Measurements from ENCODE around the gene FRS2. TPM values are rescaled to one million over a fixed set of nuclear protein-coding genes. Genes with fewer than 3 reads are reported as not detected.
A peak's percentile ranks its signal among the peaks of the same experiment; 100 is the strongest.

The FRS2 gene, protein sequence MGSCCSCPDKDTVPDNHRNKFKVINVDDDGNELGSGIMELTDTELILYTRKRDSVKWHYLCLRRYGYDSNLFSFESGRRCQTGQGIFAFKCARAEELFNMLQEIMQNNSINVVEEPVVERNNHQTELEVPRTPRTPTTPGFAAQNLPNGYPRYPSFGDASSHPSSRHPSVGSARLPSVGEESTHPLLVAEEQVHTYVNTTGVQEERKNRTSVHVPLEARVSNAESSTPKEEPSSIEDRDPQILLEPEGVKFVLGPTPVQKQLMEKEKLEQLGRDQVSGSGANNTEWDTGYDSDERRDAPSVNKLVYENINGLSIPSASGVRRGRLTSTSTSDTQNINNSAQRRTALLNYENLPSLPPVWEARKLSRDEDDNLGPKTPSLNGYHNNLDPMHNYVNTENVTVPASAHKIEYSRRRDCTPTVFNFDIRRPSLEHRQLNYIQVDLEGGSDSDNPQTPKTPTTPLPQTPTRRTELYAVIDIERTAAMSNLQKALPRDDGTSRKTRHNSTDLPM
- total RNA-seq (10 to 100 TPM; 38.3 to 44.5 TPM), polyA plus RNA-seq (10 to 100 TPM in 1 of 2 donors, 1 to 10 TPM in 1; 5.0 to 10.2 TPM)
- long read RNA-seq, donor 1, partial matches to known transcripts = 0 of 2 reads
- long read RNA-seq, donor 1, other reads (novel, unspliced or antisense) = 2 of 2 reads
- long read RNA-seq, donor 2, partial matches to known transcripts = 0 of 8 reads
- long read RNA-seq, donor 2, other reads (novel, unspliced or antisense) = 8 of 8 reads

DNA sequence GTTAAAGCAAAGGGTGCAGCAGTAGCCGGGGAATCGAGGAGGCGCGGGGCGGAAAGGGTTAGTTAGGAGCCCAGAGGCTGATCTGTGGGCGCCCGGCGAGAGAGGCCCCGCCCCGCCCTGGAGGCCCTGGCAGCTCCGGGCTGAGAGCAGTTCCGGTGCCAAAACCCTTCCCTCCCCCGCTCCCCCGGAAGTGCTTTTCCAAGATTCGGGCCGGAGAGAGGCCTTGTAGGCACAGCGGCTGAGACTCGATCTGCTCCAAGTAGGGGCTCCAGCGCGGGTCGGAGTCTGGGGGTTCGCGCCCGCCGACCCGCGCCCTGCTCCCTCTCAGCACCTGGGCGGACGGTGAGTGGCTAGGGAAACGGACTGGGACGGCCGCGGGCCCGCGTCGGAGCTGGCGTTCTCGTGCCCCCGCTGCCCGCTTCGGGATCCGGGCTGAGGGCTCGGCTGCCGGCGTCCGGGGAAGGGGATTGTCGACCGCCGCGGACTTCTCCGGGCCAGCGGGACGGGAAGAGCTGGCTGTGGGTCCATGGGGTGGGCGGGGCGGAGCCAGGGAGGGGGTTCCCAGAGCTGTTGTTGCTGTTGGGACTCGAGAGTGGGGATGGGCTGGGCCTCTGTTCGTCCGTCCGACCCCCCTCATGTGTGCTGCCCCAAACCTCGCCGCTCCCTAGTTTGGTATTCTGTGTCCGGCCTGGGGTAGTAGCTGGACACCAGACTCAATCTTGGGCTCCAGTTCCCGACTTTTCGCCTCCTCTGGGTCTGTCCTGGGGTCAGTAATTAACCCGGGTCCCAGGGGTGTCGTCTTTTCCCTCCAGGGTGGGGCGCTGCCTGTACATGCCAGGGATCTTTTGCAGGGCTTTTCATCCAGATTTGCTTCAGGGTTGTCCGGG is at the start of gene FRS2:
Gene FRS2, plus strand, starts transcription at position 200 of the 887 bp plus-strand sequence. CDS start 98,643 bp downstream, outside the sequence.
- H3K4me3 ChIP-seq (ENCODE audit: low read length in 2 of 2) = peak within 1 kb of the TSS; percentile 94 to 97
- no peaks in the 10 kb centered on the region for H3K27me3 ChIP-seq (ENCODE audit: control insufficient read depth in 1 of 2, insufficient read depth in 2 of 2, low read length in 1 of 2)
- no peaks in the 10 kb centered on the region for H3K9me3 ChIP-seq (ENCODE audit: control insufficient read depth, low read length)
- ATAC-seq (ENCODE audit: low FRiP score) (peak; percentile 97), DNase-seq (peak; percentile 95 to 97)
- 0% methylated on average over 64 to 68 of the region's 68 CpGs for WGBS, 2 donors
- H3K4me1 ChIP-seq (ENCODE audit: control insufficient read depth in 1 of 2, insufficient read depth in 2 of 2, low read length in 2 of 2) = peaks cover 4 to 14% of the 10 kb centered on the region in 2 donors
- intact Hi-C loops (cut with DNase I) = loop anchor here in 1 of 2 donors (5.0 to 10.0 kb wide), 3 partner anchors 63 to 102 kb away; no protein-coding TSS in a partner anchor
- H3K27ac ChIP-seq (ENCODE audit: low read depth in 1 of 2, low read length in 2 of 2) = peak within 1 kb of the TSS; percentile 88 to 99
- no peaks in the 10 kb centered on the region for H3K36me3 ChIP-seq (ENCODE audit: control insufficient read depth in 1 of 2, insufficient read depth in 2 of 2, low read length in 1 of 2)

- intact Hi-C loops (cut with DNase I) = no loop called here
- no peaks in the 10 kb centered on the region for H3K4me1 ChIP-seq (ENCODE audit: control insufficient read depth in 1 of 2, insufficient read depth in 2 of 2, low read length in 2 of 2)
- ATAC-seq (ENCODE audit: low FRiP score) (no peak), DNase-seq (no peak)
- no peak overlapping the region for H3K27ac ChIP-seq (ENCODE audit: low read depth in 1 of 2, low read length in 2 of 2)
- no peaks in the 10 kb centered on the region for H3K36me3 ChIP-seq (ENCODE audit: control insufficient read depth in 1 of 2, insufficient read depth in 2 of 2, low read length in 1 of 2)
- H3K4me3 ChIP-seq (ENCODE audit: low read length in 2 of 2) = no peak overlapping the region
- WGBS, 2 donors = 97 to 98% methylated on average over 3 of the region's 3 CpGs
- no peaks in the 10 kb centered on the region for H3K9me3 ChIP-seq (ENCODE audit: control insufficient read depth, low read length)
- H3K27me3 ChIP-seq (ENCODE audit: control insufficient read depth in 1 of 2, insufficient read depth in 2 of 2, low read length in 1 of 2) = no peaks in the 10 kb centered on the region
Observed at GRCh38 chr12:69421548-69421947, 48.6 kb upstream of the FRS2 start.

DNA sequence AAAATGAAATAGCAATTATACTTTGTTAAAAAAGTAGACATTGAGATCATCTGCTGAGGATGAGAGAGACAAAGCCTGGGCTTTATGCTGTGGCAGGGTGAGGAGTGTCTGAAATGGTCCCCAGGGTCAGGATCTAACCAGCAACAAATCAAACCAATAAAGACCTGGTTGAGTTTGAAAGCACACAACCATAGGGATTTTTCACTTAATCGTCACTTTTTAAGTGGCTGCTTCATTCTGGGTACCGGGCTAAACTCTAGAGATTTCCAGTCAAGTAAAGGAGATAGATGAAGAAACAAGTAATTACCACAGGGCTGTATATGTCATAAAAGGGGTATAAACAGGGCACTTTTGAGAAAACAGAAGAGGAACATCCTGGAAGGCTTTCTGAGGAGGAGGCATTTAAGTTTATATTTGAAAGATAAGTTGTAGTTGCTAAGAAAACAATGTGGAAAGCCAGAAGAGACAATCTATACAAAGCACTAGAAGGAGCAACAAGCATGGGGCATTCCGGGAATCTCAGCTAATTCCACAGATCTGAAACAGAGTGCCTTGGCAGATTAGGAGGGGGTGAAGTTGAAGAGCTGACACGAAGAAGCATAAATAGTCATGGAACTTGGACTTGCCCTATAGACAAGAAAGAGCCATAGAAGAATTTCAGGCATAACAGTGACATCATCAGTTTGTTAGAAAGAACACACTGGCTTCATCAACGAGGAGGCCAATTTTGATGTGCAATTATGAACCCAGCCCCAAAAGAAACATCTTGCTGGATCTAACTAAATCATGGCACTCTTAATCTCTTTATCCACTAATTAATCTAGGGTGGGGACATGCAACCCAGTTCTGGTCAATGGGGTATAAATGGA is 46.9 kb upstream of the FRS2 start:
- no peaks in the 10 kb centered on the region for H3K9me3 ChIP-seq (ENCODE audit: control insufficient read depth, low read length)
- no peaks in the 10 kb centered on the region for H3K27me3 ChIP-seq (ENCODE audit: control insufficient read depth in 1 of 2, insufficient read depth in 2 of 2, low read length in 1 of 2)
- no peaks in the 10 kb centered on the region for H3K36me3 ChIP-seq (ENCODE audit: control insufficient read depth in 1 of 2, insufficient read depth in 2 of 2, low read length in 1 of 2)
- intact Hi-C loops (cut with DNase I) = no loop called here
- WGBS, 2 donors = 73% methylated on average over 5 of the region's 5 CpGs
- no peak overlapping the region for H3K27ac ChIP-seq (ENCODE audit: low read depth in 1 of 2, low read length in 2 of 2)
- ATAC-seq (ENCODE audit: low FRiP score) (no peak), DNase-seq (no peak)
- H3K4me3 ChIP-seq (ENCODE audit: low read length in 2 of 2) = no peak overlapping the region
- no peaks in the 10 kb centered on the region for H3K4me1 ChIP-seq (ENCODE audit: control insufficient read depth in 1 of 2, insufficient read depth in 2 of 2, low read length in 2 of 2)

DNA sequence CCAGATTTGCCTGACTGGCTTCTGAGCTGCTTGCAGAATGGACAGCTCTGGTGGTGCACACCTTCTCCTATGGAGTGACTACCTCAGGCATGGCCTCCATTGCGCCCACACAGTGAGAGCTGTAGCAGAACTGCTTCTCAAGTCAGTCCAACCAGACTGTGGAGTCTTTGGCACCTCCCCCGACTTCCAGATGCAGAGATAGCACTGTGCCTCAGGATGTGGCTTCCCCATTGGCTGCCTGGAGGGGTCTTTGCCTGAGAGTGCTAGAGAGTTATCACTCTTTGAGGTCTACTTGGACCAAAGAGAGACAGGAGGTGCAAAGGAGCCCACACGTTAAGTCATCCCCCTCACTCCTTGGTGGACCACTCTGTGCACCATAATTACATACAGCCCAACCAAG is 44.8 kb upstream of the FRS2 start:
- intact Hi-C loops (cut with DNase I) = no loop called here
- no peak for ATAC-seq (ENCODE audit: low FRiP score)
- Histone ChIP-seq H3K27ac (ENCODE audit: low read depth in 1 of 2, low read length in 2 of 2) (no peak overlapping the region), H3K4me1 (ENCODE audit: control insufficient read depth in 1 of 2, insufficient read depth in 2 of 2, low read length in 2 of 2) (no peaks in the 10 kb centered on the region), H3K4me3 (ENCODE audit: low read length in 2 of 2) (no peak overlapping the region), H3K36me3 (ENCODE audit: control insufficient read depth in 1 of 2, insufficient read depth in 2 of 2, low read length in 1 of 2) (no peaks in the 10 kb centered on the region), H3K27me3 (ENCODE audit: control insufficient read depth in 1 of 2, insufficient read depth in 2 of 2, low read length in 1 of 2) (no peaks in the 10 kb centered on the region), H3K9me3 (ENCODE audit: control insufficient read depth, low read length) (no peaks in the 10 kb centered on the region)
- 93% methylated on average over 3 of the region's 3 CpGs for WGBS, 2 donors
- DNase-seq = no peak

GRCh38 chr12:69428351-69429073 is 41.7 kb upstream of the FRS2 start:
- 87 to 89% methylated on average over 7 of the region's 7 CpGs for WGBS, 2 donors
- no peak overlapping the region for H3K4me3 ChIP-seq (ENCODE audit: low read length in 2 of 2)
- ATAC-seq (ENCODE audit: low FRiP score) (no peak), DNase-seq (no peak)
- H3K4me1 ChIP-seq (ENCODE audit: control insufficient read depth in 1 of 2, insufficient read depth in 2 of 2, low read length in 2 of 2) = peaks cover 0 to 1% of the 10 kb centered on the region in 2 donors
- no peak overlapping the region for H3K27ac ChIP-seq (ENCODE audit: low read depth in 1 of 2, low read length in 2 of 2)
- no peaks in the 10 kb centered on the region for H3K36me3 ChIP-seq (ENCODE audit: control insufficient read depth in 1 of 2, insufficient read depth in 2 of 2, low read length in 1 of 2)
- H3K9me3 ChIP-seq (ENCODE audit: control insufficient read depth, low read length) = no peaks in the 10 kb centered on the region
- intact Hi-C loops (cut with DNase I) = no loop called here
- H3K27me3 ChIP-seq (ENCODE audit: control insufficient read depth in 1 of 2, insufficient read depth in 2 of 2, low read length in 1 of 2) = no peaks in the 10 kb centered on the region

- DNase-seq (no peak), ATAC-seq (ENCODE audit: low FRiP score) (peak; percentile 42)
- Histone ChIP-seq H3K4me3 (ENCODE audit: low read length in 2 of 2) (no peak overlapping the region), H3K36me3 (ENCODE audit: control insufficient read depth in 1 of 2, insufficient read depth in 2 of 2, low read length in 1 of 2) (no peaks in the 10 kb centered on the region), H3K27ac (ENCODE audit: low read depth in 1 of 2, low read length in 2 of 2) (peak overlapping the region; percentile 57 to 72), H3K4me1 (ENCODE audit: control insufficient read depth in 1 of 2, insufficient read depth in 2 of 2, low read length in 2 of 2) (peaks cover 3 to 7% of the 10 kb centered on the region in 2 donors), H3K9me3 (ENCODE audit: control insufficient read depth, low read length) (no peaks in the 10 kb centered on the region), H3K27me3 (ENCODE audit: control insufficient read depth in 1 of 2, insufficient read depth in 2 of 2, low read length in 1 of 2) (no peaks in the 10 kb centered on the region)
- intact Hi-C loops (cut with DNase I) = no loop called here
- 31 to 37% methylated on average over 8 of the region's 8 CpGs for WGBS, 2 donors
Observed at GRCh38 chr12:69430942-69431590, 39.1 kb upstream of the FRS2 start.

DNA sequence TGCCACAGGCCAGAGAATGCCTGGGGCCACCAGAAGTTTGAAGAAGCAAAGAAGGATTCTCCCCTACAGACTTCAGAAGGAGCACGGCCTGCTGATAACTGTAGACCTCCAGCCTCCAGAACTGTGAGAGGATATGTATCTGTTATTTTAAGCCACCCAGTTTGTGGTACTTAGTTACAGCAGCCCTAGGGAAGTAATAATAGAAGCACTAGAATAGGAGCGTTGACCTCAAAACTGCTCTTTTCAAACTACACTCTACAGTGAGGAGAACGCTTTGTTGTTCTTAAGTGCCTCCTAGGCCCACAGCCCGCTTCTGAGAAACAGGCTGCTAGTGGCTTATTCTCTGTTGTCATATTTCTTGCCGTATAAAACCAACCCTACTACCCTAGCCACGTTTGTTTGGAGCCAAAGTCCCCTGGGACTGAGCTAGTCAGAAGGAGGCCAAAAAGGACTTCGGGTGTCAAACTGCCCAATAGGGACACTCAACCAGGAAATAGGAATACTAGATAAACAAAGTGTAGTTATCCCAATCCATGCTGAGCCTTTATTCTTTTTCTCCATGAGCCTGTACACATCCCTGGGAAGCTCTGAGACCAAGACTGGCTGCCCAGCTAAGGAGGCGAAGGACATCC is 38.5 kb upstream of the FRS2 start:
- H3K4me3 ChIP-seq (ENCODE audit: low read length in 2 of 2) = no peak overlapping the region
- 29 to 45% methylated on average over 8 of the region's 8 CpGs for WGBS, 2 donors
- ATAC-seq (ENCODE audit: low FRiP score) (peak; percentile 40), DNase-seq (no peak)
- H3K36me3 ChIP-seq (ENCODE audit: control insufficient read depth in 1 of 2, insufficient read depth in 2 of 2, low read length in 1 of 2) = no peaks in the 10 kb centered on the region
- intact Hi-C loops (cut with DNase I) = no loop called here
- no peaks in the 10 kb centered on the region for H3K9me3 ChIP-seq (ENCODE audit: control insufficient read depth, low read length)
- H3K27ac ChIP-seq (ENCODE audit: low read depth in 1 of 2, low read length in 2 of 2) = peak overlapping the region; percentile 18 to 57
- peaks cover 3 to 8% of the 10 kb centered on the region in 2 donors for H3K4me1 ChIP-seq (ENCODE audit: control insufficient read depth in 1 of 2, insufficient read depth in 2 of 2, low read length in 2 of 2)
- H3K27me3 ChIP-seq (ENCODE audit: control insufficient read depth in 1 of 2, insufficient read depth in 2 of 2, low read length in 1 of 2) = no peaks in the 10 kb centered on the region

All from aorta (tissue), 5 donors.